Measurements from ENCODE around the gene IL17RC. TPM values are rescaled to one million over a fixed set of nuclear protein-coding genes. Genes with fewer than 3 reads are reported as not detected.
A peak's percentile ranks its signal among the peaks of the same experiment; 100 is the strongest.

The IL17RC gene
- total and polyA plus RNA-seq, 2 experiments from 2014 or later: 8.4 to 12.6 TPM

GRCh38 chr3:9934235-9934621, 17.3 kb downstream of the IL17RC start:
- peak overlapping the region; percentile 99 for H2AFZ ChIP-seq
- peaks cover 12% of the 10 kb centered on the region; the same call in 2 of the 3 replicates for H3K9me3 Mint-ChIP-seq
- peak; percentile 7 for ATAC-seq

More at GRCh38 chr3:9934235-9934621, 17.3 kb downstream of the IL17RC start:
- peaks cover 5% of the 10 kb centered on the region for H3K4me1 ChIP-seq (ENCODE audit: insufficient read depth)
- peak overlapping the region; percentile 93 for H3K4me2 ChIP-seq
- H4K20me1 ChIP-seq (replicated peaks; ENCODE audit: insufficient read depth): no peaks in the 10 kb centered on the region
- no peaks in the 10 kb centered on the region; the same call in 1 of the 2 replicates for H3K79me2 ChIP-seq (replicated peaks; ENCODE audit: insufficient read depth)
- peaks cover 11% of the 10 kb centered on the region for H3K27me3 Mint-ChIP-seq (ENCODE audit: insufficient read depth, low read depth, poor library complexity)
- TF ChIP-seq REST (IDR thresholded peaks at IDR 0.05; ENCODE audit: unreplicated experiment): no peak
- TF ChIP-seq STAT1 (IDR thresholded peaks at IDR 0.05; ENCODE audit: unreplicated experiment): no peak
- no peak for TF ChIP-seq EZH2phosphoT487 (IDR thresholded peaks at IDR 0.05; ENCODE audit: unreplicated experiment)
- no peak for TF ChIP-seq JUNB (IDR thresholded peaks at IDR 0.05; ENCODE audit: unreplicated experiment)
- no peak for TF ChIP-seq EZH2 (IDR thresholded peaks at IDR 0.05; ENCODE audit: low read depth, unreplicated experiment)
- no peak for TF ChIP-seq ETS1 (IDR thresholded peaks at IDR 0.05)
- peak in 1 of 2 experiments; percentile 27; a peak in 1 of 4 replicates for TF ChIP-seq CTCF (conservative IDR thresholded peaks at IDR 0.05; ENCODE audit: low read depth in 2 of 2)
- TF ChIP-seq ZNF114 (CRISPR knock-in tag; IDR thresholded peaks at IDR 0.05): no peak
- peaks cover 10% of the 10 kb centered on the region for H3K4me1 Mint-ChIP-seq
- 0 out of 2 replicates have a peak, but pooled peaks cover 5% of the 10 kb centered on the region for H3F3A ChIP-seq (replicated peaks; ENCODE audit: low read depth)
- H3K27me3 ChIP-seq (ENCODE audit: insufficient read depth): peaks cover 8% of the 10 kb centered on the region; the same call in 1 of the 2 replicates
- H3K4me3 ChIP-seq: peak overlapping the region; percentile 85
- peak overlapping the region; percentile 92; the same call in 1 of the 2 replicates for H3K27ac Mint-ChIP-seq
- no peaks in the 10 kb centered on the region for H3K9me2 ChIP-seq (ENCODE audit: insufficient read depth)
- H3K36me3 ChIP-seq (ENCODE audit: insufficient read depth): peaks cover 6% of the 10 kb centered on the region; the same call in 1 of the 2 replicates
- peak; percentile 64 for DNase-seq (ENCODE audit: low spot score)
- no peak overlapping the region for H3K27ac ChIP-seq (ENCODE audit: low read depth)
- H3K4me3 Mint-ChIP-seq: peak overlapping the region; percentile 89
- H3K36me3 Mint-ChIP-seq (ENCODE audit: low read depth): peaks cover 22% of the 10 kb centered on the region
